Astrocyte (in vitro differentiated cells and primary cell): ENCODE results near the gene CDK5RAP1. TPM values are rescaled to one million over a fixed set of nuclear protein-coding genes. Genes with fewer than 3 reads are reported as not detected.

Experiments
- DNase-seq: peaks from one replicate; pipeline ENCODE4 v3.0.0-alpha.2; 2010; ENCODE audit warnings: low read depth
- FAIRE-seq: peaks from 2 replicates; lab custom pipeline; 2011; peaks lifted over from hg19 to GRCh38; lab: Jason Lieb, UNC
- H2AFZ ChIP-seq: 2 replicates; pipeline ENCODE4 v1.6.0; 2012; ENCODE audit warnings: low read depth, low read length, inconsistent platforms
- H3K27ac ChIP-seq: 2 replicates; pipeline ENCODE4 v1.5.1; 2011; ENCODE audit warnings: low read depth, low read length, inconsistent platforms
- H3K27me3 ChIP-seq: 2 replicates; pipeline ENCODE4 v1.6.0; 2011; ENCODE audit warnings: low read length, inconsistent platforms; ENCODE audit not compliant: insufficient read depth
- H3K36me3 ChIP-seq: 2 replicates; pipeline ENCODE4 v1.5.1; 2011; ENCODE audit warnings: low read length, inconsistent platforms; ENCODE audit not compliant: insufficient read depth
- H3K4me1 ChIP-seq: 2 replicates; pipeline ENCODE4 v1.5.1; 2011; ENCODE audit warnings: low read length, inconsistent platforms; ENCODE audit not compliant: insufficient read depth
- H3K4me2 ChIP-seq: 2 replicates; pipeline ENCODE4 v1.6.0; 2012; ENCODE audit warnings: low read length, inconsistent platforms
- H3K4me3 ChIP-seq: 2 replicates; pipeline ENCODE4 v1.5.1; 2011; ENCODE audit warnings: low read depth, mild to moderate bottlenecking, low read length, inconsistent platforms; ENCODE audit not compliant: insufficient read depth
- H3K79me2 ChIP-seq: 2 replicates; pipeline ENCODE4 v1.6.0; 2012; ENCODE audit warnings: mild to moderate bottlenecking, low read length, inconsistent platforms; ENCODE audit not compliant: insufficient read depth
- H3K9ac ChIP-seq: 2 replicates; pipeline ENCODE4 v1.6.0; 2012; ENCODE audit warnings: mild to moderate bottlenecking, low read length, inconsistent platforms
- H3K9me3 ChIP-seq: 2 replicates; pipeline ENCODE4 v1.5.1; 2012; ENCODE audit warnings: low read depth, mild to moderate bottlenecking, low read length, inconsistent platforms; ENCODE audit not compliant: insufficient read depth
- H4K20me1 ChIP-seq: 2 replicates; pipeline ENCODE4 v1.6.0; 2012; ENCODE audit warnings: low read length, inconsistent platforms; ENCODE audit not compliant: insufficient read depth
- H3K27ac Mint-ChIP-seq: one replicate; pipeline ENCODE4 v1.8.0; 2021; ENCODE audit warnings: mild to moderate bottlenecking, mixed read lengths; ENCODE audit not compliant: unreplicated experiment
- H3K27me3 Mint-ChIP-seq: one replicate; pipeline ENCODE4 v1.8.0; 2021; ENCODE audit warnings: low read depth, mixed read lengths; ENCODE audit not compliant: unreplicated experiment
- H3K36me3 Mint-ChIP-seq: one replicate; pipeline ENCODE4 v1.8.0; 2021; ENCODE audit warnings: low read depth, mixed read lengths; ENCODE audit not compliant: unreplicated experiment
- H3K4me1 Mint-ChIP-seq: one replicate; pipeline ENCODE4 v1.8.0; 2021; ENCODE audit warnings: low read depth, mixed read lengths; ENCODE audit not compliant: unreplicated experiment
- H3K4me3 Mint-ChIP-seq: one replicate; pipeline ENCODE4 v1.8.0; 2021; ENCODE audit warnings: mild to moderate bottlenecking, moderate library complexity, mixed read lengths; ENCODE audit not compliant: unreplicated experiment
- H3K9me3 Mint-ChIP-seq: one replicate; pipeline ENCODE4 v1.8.0; 2021; ENCODE audit warnings: mild to moderate bottlenecking, mixed read lengths; ENCODE audit not compliant: unreplicated experiment
- EZH2 ChIP-seq: IDR thresholded peaks from 2 replicates; pipeline ENCODE4 v1.6.1; 2012; ENCODE audit warnings: mild to moderate bottlenecking, low read length, inconsistent platforms; ENCODE audit not compliant: insufficient read depth
- total RNA-seq: library from RNA; stranded (reverse); gene quantifications from 2 replicates; pipeline ENCODE4 v1.2.1, GENCODE V29; 2021
- TF ChIP-seq, protein P1 (sequence below): IDR thresholded peaks from 2 replicates; pipeline ENCODE4 v1.5.1; 2011; ENCODE audit warnings: low read depth, mild to moderate bottlenecking, inconsistent platforms, low read length, moderate library complexity; ENCODE audit not compliant: insufficient read depth

CDK5RAP1 gene
- total RNA-seq, 1 donor from 2014 or later: 29.2 TPM

DNA sequence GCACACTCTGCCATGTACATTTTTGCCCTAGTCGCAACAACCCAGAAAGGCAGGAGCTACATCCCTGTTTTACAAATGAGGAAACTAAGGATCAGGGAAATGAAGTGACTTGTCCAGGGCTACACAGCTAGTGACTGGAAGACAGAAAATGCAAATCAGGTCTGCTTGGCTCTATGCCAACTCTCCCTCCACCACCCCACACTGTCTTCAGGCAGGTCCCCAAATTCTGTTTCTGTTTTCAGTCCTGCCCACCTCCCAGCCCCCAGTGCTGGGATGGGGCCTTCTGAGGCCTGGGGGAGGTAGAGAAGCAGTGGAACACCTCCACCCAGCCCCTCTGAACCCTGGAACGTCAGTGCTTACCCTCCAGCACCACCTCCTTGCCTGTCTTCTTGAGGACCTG lies 37.2 kb upstream of the CDK5RAP1 start:
- Histone ChIP-seq H3K27ac (no peak overlapping the region), H3K9me3 (no peaks in the 10 kb centered on the region), H3K4me3 (no peak overlapping the region), H3K36me3 (no peaks in the 10 kb centered on the region), H2AFZ (no peak overlapping the region), H3K4me2 (no peak overlapping the region), H3K27me3 (no peaks in the 10 kb centered on the region), H3K4me1 (peaks cover 5% of the 10 kb centered on the region), H3K9ac (no peak overlapping the region), H3K79me2 (no peaks in the 10 kb centered on the region), H4K20me1 (no peaks in the 10 kb centered on the region)
- H3K4me3 Mint-ChIP-seq: no peak overlapping the region
- H3K27ac Mint-ChIP-seq: no peak overlapping the region
- FAIRE-seq (no peak), DNase-seq (no peak)
- H3K36me3 Mint-ChIP-seq: peaks cover 4% of the 10 kb centered on the region
- H3K27me3 Mint-ChIP-seq: peaks cover 9% of the 10 kb centered on the region
- H3K9me3 Mint-ChIP-seq: no peaks in the 10 kb centered on the region
- H3K4me1 Mint-ChIP-seq: peaks cover 1% of the 10 kb centered on the region
- TF ChIP-seq, protein P1, sequence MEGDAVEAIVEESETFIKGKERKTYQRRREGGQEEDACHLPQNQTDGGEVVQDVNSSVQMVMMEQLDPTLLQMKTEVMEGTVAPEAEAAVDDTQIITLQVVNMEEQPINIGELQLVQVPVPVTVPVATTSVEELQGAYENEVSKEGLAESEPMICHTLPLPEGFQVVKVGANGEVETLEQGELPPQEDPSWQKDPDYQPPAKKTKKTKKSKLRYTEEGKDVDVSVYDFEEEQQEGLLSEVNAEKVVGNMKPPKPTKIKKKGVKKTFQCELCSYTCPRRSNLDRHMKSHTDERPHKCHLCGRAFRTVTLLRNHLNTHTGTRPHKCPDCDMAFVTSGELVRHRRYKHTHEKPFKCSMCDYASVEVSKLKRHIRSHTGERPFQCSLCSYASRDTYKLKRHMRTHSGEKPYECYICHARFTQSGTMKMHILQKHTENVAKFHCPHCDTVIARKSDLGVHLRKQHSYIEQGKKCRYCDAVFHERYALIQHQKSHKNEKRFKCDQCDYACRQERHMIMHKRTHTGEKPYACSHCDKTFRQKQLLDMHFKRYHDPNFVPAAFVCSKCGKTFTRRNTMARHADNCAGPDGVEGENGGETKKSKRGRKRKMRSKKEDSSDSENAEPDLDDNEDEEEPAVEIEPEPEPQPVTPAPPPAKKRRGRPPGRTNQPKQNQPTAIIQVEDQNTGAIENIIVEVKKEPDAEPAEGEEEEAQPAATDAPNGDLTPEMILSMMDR: no peak
- no peak for TF ChIP-seq EZH2

DNA sequence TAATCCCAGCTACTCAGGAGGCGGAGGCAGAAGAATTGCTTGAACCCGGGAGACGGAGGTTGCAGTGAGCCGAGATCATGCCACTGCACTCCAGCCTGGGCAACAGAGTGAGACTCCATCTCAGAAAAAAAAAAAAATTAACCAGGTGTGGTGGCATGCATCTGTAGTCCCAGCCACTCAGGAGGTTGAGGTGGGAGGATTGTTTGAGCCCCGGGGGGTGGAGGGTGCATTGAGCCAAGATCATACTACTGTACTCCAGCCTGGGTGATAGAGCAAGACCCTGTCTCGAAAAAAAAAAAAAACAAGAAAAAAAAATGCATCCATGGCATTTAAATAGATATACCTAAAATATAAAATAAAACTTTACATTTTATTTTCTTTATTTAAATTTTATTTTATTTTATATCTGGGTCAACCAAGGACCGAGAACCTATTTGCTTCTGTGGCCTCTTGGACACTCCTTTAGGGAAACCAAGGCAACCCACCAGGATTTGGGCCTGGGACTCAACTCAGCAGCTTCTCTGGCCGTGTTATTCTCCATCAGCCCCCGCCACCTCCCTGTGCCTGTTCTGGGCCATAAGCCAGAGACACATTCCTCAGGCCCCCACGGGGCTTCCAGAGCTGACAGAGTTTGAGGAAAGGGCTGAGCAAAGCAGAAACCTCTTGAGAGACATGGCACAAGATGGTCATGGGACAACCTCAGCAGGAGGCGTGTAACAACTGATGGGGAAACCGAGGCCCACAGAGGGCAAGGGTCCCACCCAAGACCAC lies 36.0 kb upstream of the CDK5RAP1 start:
- Histone ChIP-seq H3K4me3 (no peak overlapping the region), H3K9me3 (no peaks in the 10 kb centered on the region), H3K9ac (no peak overlapping the region), H3K36me3 (no peaks in the 10 kb centered on the region), H3K4me2 (no peak overlapping the region), H3K27ac (no peak overlapping the region), H3K27me3 (no peaks in the 10 kb centered on the region), H3K4me1 (peaks cover 5% of the 10 kb centered on the region), H3K79me2 (no peaks in the 10 kb centered on the region), H2AFZ (no peak overlapping the region), H4K20me1 (no peaks in the 10 kb centered on the region)
- DNase-seq (no peak), FAIRE-seq (no peak)
- TF ChIP-seq, protein P1: no peak
- TF ChIP-seq EZH2: no peak
- H3K9me3 Mint-ChIP-seq: no peaks in the 10 kb centered on the region
- peaks cover 1% of the 10 kb centered on the region for H3K4me1 Mint-ChIP-seq
- no peak overlapping the region for H3K27ac Mint-ChIP-seq
- H3K27me3 Mint-ChIP-seq: peaks cover 4% of the 10 kb centered on the region
- peaks cover 4% of the 10 kb centered on the region for H3K36me3 Mint-ChIP-seq
- no peak overlapping the region for H3K4me3 Mint-ChIP-seq

DNA sequence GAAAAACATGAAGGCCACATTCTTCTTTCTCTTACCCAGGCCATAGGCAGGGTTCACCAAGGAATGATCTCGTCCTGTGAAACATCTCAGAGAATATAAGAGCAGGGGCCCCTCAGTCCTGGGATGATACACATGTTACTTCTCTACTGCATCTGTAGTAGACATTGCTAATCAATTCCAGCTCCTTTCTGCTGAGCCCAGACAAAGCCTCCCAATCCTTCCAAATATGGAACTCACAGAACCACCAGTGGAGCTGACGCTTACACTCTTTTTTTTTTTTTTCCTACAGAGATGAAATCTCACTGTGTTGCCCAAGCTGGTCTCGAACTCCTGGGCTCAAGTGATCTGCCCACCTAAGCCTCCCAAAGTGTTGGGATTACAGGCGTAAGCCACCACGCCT lies 33.1 kb upstream of the CDK5RAP1 start:
- no peak for DNase-seq
- no peaks in the 10 kb centered on the region for H3K9me3 Mint-ChIP-seq
- H3K27me3 Mint-ChIP-seq: no peaks in the 10 kb centered on the region
- no peaks in the 10 kb centered on the region for H3K4me1 Mint-ChIP-seq
- Histone ChIP-seq H3K79me2 (no peaks in the 10 kb centered on the region), H3K9me3 (no peaks in the 10 kb centered on the region), H3K9ac (no peak overlapping the region), H3K4me3 (no peak overlapping the region), H2AFZ (no peak overlapping the region), H3K4me2 (no peak overlapping the region), H3K27me3 (no peaks in the 10 kb centered on the region), H4K20me1 (no peaks in the 10 kb centered on the region), H3K27ac (no peak overlapping the region), H3K36me3 (no peaks in the 10 kb centered on the region), H3K4me1 (peaks cover 5% of the 10 kb centered on the region)
- H3K27ac Mint-ChIP-seq: no peak overlapping the region
- no peak for FAIRE-seq
- no peak for TF ChIP-seq EZH2
- TF ChIP-seq, protein P1: no peak
- H3K4me3 Mint-ChIP-seq: no peak overlapping the region
- peaks cover 4% of the 10 kb centered on the region for H3K36me3 Mint-ChIP-seq
